22Rv1 (cell line): ENCODE measurements around the gene TIAM2.

Source experiments
- CTCF ChIP-seq: fragments of 450-650 bp; IDR thresholded peaks from 2 replicates; pipeline ENCODE4 v1.5.1; 2017; ENCODE audit warnings: mild to moderate bottlenecking
- ZFX ChIP-seq: fragments of 450-650 bp; IDR thresholded peaks from 2 replicates; pipeline ENCODE4 v1.6.1; 2017; ENCODE audit warnings: antibody characterized with exemption, borderline replicate concordance

GRCh38 chr6:155222506-155222905 is 227.4 kb downstream of the TIAM2 start:
- TF ChIP-seq CTCF (no peak), ZFX (no peak)
